ENCODE measurements around the gene CDH6.

The CDH6 gene

GRCh38 chr5:31332160-31332559, 138.7 kb downstream of the CDH6 start:
- no peaks in the 10 kb centered on the region for H4K20me1 ChIP-seq (ENCODE audit: insufficient read depth, low read length)
- no peak overlapping the region for H2AFZ ChIP-seq (ENCODE audit: low read depth, low read length)
- no peaks in the 10 kb centered on the region for H3K4me1 ChIP-seq (ENCODE audit: insufficient read depth, low read length)
- H3K79me2 ChIP-seq (ENCODE audit: insufficient read depth, low read length), result no peaks in the 10 kb centered on the region
- TF ChIP-seq EZH2 (IDR thresholded peaks at IDR 0.05; ENCODE audit: borderline replicate concordance, low read depth, low read length, severe bottlenecking), result no peak
- TF ChIP-seq, protein P1, sequence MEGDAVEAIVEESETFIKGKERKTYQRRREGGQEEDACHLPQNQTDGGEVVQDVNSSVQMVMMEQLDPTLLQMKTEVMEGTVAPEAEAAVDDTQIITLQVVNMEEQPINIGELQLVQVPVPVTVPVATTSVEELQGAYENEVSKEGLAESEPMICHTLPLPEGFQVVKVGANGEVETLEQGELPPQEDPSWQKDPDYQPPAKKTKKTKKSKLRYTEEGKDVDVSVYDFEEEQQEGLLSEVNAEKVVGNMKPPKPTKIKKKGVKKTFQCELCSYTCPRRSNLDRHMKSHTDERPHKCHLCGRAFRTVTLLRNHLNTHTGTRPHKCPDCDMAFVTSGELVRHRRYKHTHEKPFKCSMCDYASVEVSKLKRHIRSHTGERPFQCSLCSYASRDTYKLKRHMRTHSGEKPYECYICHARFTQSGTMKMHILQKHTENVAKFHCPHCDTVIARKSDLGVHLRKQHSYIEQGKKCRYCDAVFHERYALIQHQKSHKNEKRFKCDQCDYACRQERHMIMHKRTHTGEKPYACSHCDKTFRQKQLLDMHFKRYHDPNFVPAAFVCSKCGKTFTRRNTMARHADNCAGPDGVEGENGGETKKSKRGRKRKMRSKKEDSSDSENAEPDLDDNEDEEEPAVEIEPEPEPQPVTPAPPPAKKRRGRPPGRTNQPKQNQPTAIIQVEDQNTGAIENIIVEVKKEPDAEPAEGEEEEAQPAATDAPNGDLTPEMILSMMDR (IDR thresholded peaks at IDR 0.05; ENCODE audit: borderline replicate concordance, extremely low read depth, low read length, poor library complexity, severe bottlenecking), result no peak
- no peaks in the 10 kb centered on the region for H3K36me3 ChIP-seq (ENCODE audit: insufficient read depth, low read length)
- no peak overlapping the region for H3K9ac ChIP-seq (ENCODE audit: low read depth, low read length)
- no peak overlapping the region for H3K4me3 ChIP-seq (ENCODE audit: low read depth in 1 of 2, low read length in 2 of 2)
- H3K27ac ChIP-seq (ENCODE audit: low read length), result no peak overlapping the region
- H3K27me3 ChIP-seq (ENCODE audit: insufficient read depth, low read length, poor library complexity), result no peaks in the 10 kb centered on the region
- ATAC-seq (ENCODE audit: insufficient read depth, low read depth) (no peak), DNase-seq (no peak)
- H3K9me3 ChIP-seq (ENCODE audit: insufficient read depth, low read length, severe bottlenecking), result no peaks in the 10 kb centered on the region
- H3K4me2 ChIP-seq (ENCODE audit: insufficient read depth, low read length), result no peak overlapping the region

DNA sequence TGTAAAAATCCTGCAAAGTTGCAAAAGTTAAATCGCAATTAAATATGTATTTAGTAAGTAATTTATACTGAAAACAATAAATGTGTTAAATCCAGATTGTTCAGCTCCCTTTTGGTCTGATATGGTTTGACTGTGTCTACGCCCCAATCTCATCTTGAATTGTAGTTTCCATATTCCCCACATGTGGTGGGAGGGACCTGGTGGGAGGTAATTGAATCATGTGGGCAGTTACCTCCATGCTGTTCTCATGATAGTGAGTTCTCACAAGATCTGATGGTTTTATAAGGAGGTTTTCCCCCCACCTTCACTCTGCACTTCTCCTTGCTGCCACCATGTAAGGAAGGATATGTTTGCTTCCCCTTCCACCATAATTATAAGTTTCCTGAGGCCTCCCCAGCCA, 140.0 kb downstream of the CDH6 start:
- no peak overlapping the region for H2AFZ ChIP-seq (ENCODE audit: low read depth, low read length)
- H3K79me2 ChIP-seq (ENCODE audit: insufficient read depth, low read length), result no peaks in the 10 kb centered on the region
- H3K27ac ChIP-seq (ENCODE audit: low read length), result no peak overlapping the region
- TF ChIP-seq, protein P1 (IDR thresholded peaks at IDR 0.05; ENCODE audit: borderline replicate concordance, extremely low read depth, low read length, poor library complexity, severe bottlenecking), result no peak
- no peak for TF ChIP-seq EZH2 (IDR thresholded peaks at IDR 0.05; ENCODE audit: borderline replicate concordance, low read depth, low read length, severe bottlenecking)
- H4K20me1 ChIP-seq (ENCODE audit: insufficient read depth, low read length), result no peaks in the 10 kb centered on the region
- H3K36me3 ChIP-seq (ENCODE audit: insufficient read depth, low read length), result no peaks in the 10 kb centered on the region
- no peak overlapping the region for H3K4me3 ChIP-seq (ENCODE audit: low read depth in 1 of 2, low read length in 2 of 2)
- no peaks in the 10 kb centered on the region for H3K9me3 ChIP-seq (ENCODE audit: insufficient read depth, low read length, severe bottlenecking)
- no peaks in the 10 kb centered on the region for H3K4me1 ChIP-seq (ENCODE audit: insufficient read depth, low read length)
- no peak overlapping the region for H3K4me2 ChIP-seq (ENCODE audit: insufficient read depth, low read length)
- ATAC-seq (ENCODE audit: insufficient read depth, low read depth) (no peak), DNase-seq (no peak)
- H3K27me3 ChIP-seq (ENCODE audit: insufficient read depth, low read length, poor library complexity), result no peaks in the 10 kb centered on the region
- H3K9ac ChIP-seq (ENCODE audit: low read depth, low read length), result no peak overlapping the region

GRCh38 chr5:31334061-31334860, 140.8 kb downstream of the CDH6 start:
- Histone ChIP-seq H3K36me3 (ENCODE audit: insufficient read depth, low read length) (no peaks in the 10 kb centered on the region), H3K4me3 (ENCODE audit: low read depth in 1 of 2, low read length in 2 of 2) (no peak overlapping the region), H2AFZ (ENCODE audit: low read depth, low read length) (no peak overlapping the region), H3K27ac (ENCODE audit: low read length) (no peak overlapping the region), H3K9me3 (ENCODE audit: insufficient read depth, low read length, severe bottlenecking) (no peaks in the 10 kb centered on the region), H3K79me2 (ENCODE audit: insufficient read depth, low read length) (no peaks in the 10 kb centered on the region), H3K27me3 (ENCODE audit: insufficient read depth, low read length, poor library complexity) (no peaks in the 10 kb centered on the region), H3K9ac (ENCODE audit: low read depth, low read length) (no peak overlapping the region), H3K4me1 (ENCODE audit: insufficient read depth, low read length) (no peaks in the 10 kb centered on the region), H3K4me2 (ENCODE audit: insufficient read depth, low read length) (no peak overlapping the region), H4K20me1 (ENCODE audit: insufficient read depth, low read length) (no peaks in the 10 kb centered on the region)
- ATAC-seq (ENCODE audit: insufficient read depth, low read depth) (no peak), DNase-seq (no peak)
- TF ChIP-seq EZH2 (IDR thresholded peaks at IDR 0.05; ENCODE audit: borderline replicate concordance, low read depth, low read length, severe bottlenecking), result no peak
- TF ChIP-seq, protein P1 (IDR thresholded peaks at IDR 0.05; ENCODE audit: borderline replicate concordance, extremely low read depth, low read length, poor library complexity, severe bottlenecking), result no peak

Data from DND-41 (cell line).